Uterus (tissue), 2 donors: ENCODE data around the gene HOXC5.

Source experiments
- CTCF ChIP-seq, 4 experiments: fragments of 200-600 bp in 2 of 4; fragments of 450-650 bp in 2 of 4; sonication (generic) in 2 of 4; IDR thresholded peaks; one replicate each; pipeline ENCODE4 v1.5.1; 2016 to 2019; ENCODE audit warnings: antibody characterized with exemption in 4 of 4, mild to moderate bottlenecking in 2 of 4, moderate library complexity in 1 of 4
- POLR2A ChIP-seq, 2 donors: fragments of 450-650 bp; IDR thresholded peaks; one replicate each; pipeline ENCODE4 v1.6.1; 2016; ENCODE audit warnings: antibody characterized with exemption in 2 of 2, mild to moderate bottlenecking in 1 of 2, moderate library complexity in 1 of 2

- no peak for TF ChIP-seq POLR2A (IDR thresholded peaks at IDR 0.05)
- no peak for TF ChIP-seq CTCF (IDR thresholded peaks at IDR 0.05)
These were observed 13.1 kb downstream of the HOXC5 start for GRCh38 chr12:54045868-54046521.
